Tibial nerve (tissue), 4 donors: Measurements from ENCODE around the gene UBE2N. TPM values are rescaled to one million over a fixed set of nuclear protein-coding genes. Genes with fewer than 3 reads are reported as not detected.

Experiments
- DNase-seq, 2 donors: peaks; one replicate each; pipeline ENCODE4 v3.0.0-alpha.2; 2019; ENCODE audit warnings: low spot score in 2 of 2
- H3K27ac ChIP-seq, 4 donors: fragments of 200-600 bp; sonication (generic) in 3 of 4; one replicate each; pipeline ENCODE4 v1.5.1; 2017 to 2019; ENCODE audit warnings: mild to moderate bottlenecking in 1 of 4
- H3K27me3 ChIP-seq, 2 donors: fragments of 200-600 bp; sonication (generic) in 1 of 2; one replicate each; pipeline versions ENCODE4 v1.5.1 to v1.6.0; 2017 to 2019
- H3K36me3 ChIP-seq, 3 donors: fragments of 200-600 bp; sonication (generic); one replicate each; pipeline ENCODE4 v1.5.1; 2018 to 2019
- H3K4me1 ChIP-seq, 4 donors: fragments of 200-600 bp; sonication (generic) in 3 of 4; one replicate each; pipeline ENCODE4 v1.5.1; 2017 to 2019
- H3K4me3 ChIP-seq, 4 donors: fragments of 200-600 bp; sonication (generic) in 3 of 4; one replicate each; pipeline ENCODE4 v1.5.1; 2017 to 2019; ENCODE audit warnings: mild to moderate bottlenecking in 1 of 4, moderate library complexity in 1 of 4
- H3K9me3 ChIP-seq, 4 donors: fragments of 200-600 bp; sonication (generic) in 3 of 4; one replicate each; pipeline ENCODE4 v1.5.1; 2017 to 2019
- CTCF ChIP-seq, 5 experiments: fragments of 200-600 bp in 3 of 5; fragments of 450-650 bp in 2 of 5; sonication (generic) in 3 of 5; IDR thresholded peaks; one replicate each; pipeline ENCODE4 v1.5.1; 2016 to 2019; ENCODE audit warnings: antibody characterized with exemption in 5 of 5, mild to moderate bottlenecking in 3 of 5, moderate library complexity in 2 of 5
- EP300 ChIP-seq, 2 donors: sonication (generic); formaldehyde crosslinking; IDR thresholded peaks; one replicate each; pipeline ENCODE4 v1.6.1; 2017; ENCODE audit warnings: antibody characterized with exemption in 2 of 2, mild to moderate bottlenecking in 1 of 2
- POLR2A ChIP-seq, 2 donors: fragments of 450-650 bp; IDR thresholded peaks; one replicate each; pipeline ENCODE4 v1.6.1; 2017; ENCODE audit warnings: antibody characterized with exemption in 2 of 2, mild to moderate bottlenecking in 2 of 2, moderate library complexity in 2 of 2
- WGBS, 2 donors: methylation state at CpG; one replicate each; pipeline ENCODE4 v1.1.5; 2018; 5-methylcytosine and 5-hydroxymethylcytosine counted together
- total RNA-seq, 4 donors: library from RNA; depleted of rRNA; stranded (reverse); fragments of >200 nt; gene quantifications; one replicate each; pipeline ENCODE4 v1.1.0, GENCODE V29; 2016

Gene UBE2N
- total RNA-seq, 4 donors from 2014 or later: 20.8 to 31.0 (median 29.4) TPM

DNA sequence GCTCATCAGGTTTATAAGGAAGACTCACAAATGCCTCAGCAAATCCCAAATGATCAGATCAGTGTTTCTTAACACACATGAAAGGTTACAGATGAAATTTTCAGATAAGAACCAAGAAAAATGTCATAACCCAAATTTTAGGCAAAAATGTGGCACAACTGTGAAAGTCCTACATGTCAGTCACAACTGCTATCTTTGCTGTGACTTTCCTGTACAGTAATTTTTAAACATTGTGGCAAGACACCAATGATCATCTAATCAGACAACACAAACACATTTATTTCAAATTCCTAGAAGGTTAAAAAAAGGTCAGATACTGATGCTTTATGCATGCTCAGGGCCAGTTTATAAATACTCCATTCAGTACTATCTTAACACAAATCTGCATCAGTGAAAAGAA, 32.9 kb downstream of the UBE2N start:
- no peaks in the 10 kb centered on the region for H3K27me3 ChIP-seq
- no peak overlapping the region for H3K4me3 ChIP-seq
- H3K9me3 ChIP-seq: no peaks in the 10 kb centered on the region
- no peak overlapping the region for H3K27ac ChIP-seq
- TF ChIP-seq EP300 (IDR thresholded peaks at IDR 0.05): no peak
- no peak for TF ChIP-seq CTCF (IDR thresholded peaks at IDR 0.05)
- H3K4me1 ChIP-seq: peaks cover 0 to 42% (median 0%) of the 10 kb centered on the region in 4 donors
- no peak for DNase-seq
- H3K36me3 ChIP-seq: peaks cover 0 to 25% (median 0%) of the 10 kb centered on the region in 3 donors

GRCh38 chr12:93407963-93408283, 33.8 kb downstream of the UBE2N start:
- peaks cover 0 to 34% (median 0%) of the 10 kb centered on the region in 3 donors for H3K36me3 ChIP-seq
- no peak for TF ChIP-seq EP300 (IDR thresholded peaks at IDR 0.05)
- TF ChIP-seq CTCF (IDR thresholded peaks at IDR 0.05): no peak
- no peak for TF ChIP-seq POLR2A (IDR thresholded peaks at IDR 0.05)
- no peak overlapping the region for H3K27ac ChIP-seq
- H3K4me3 ChIP-seq: no peak overlapping the region
- H3K4me1 ChIP-seq: peaks cover 0 to 35% (median 0%) of the 10 kb centered on the region in 4 donors
- no peak for DNase-seq
- H3K27me3 ChIP-seq: no peaks in the 10 kb centered on the region
- 85 to 88% methylated on average over 2 of the region's 2 CpGs for WGBS, 2 donors
- no peaks in the 10 kb centered on the region for H3K9me3 ChIP-seq

DNA sequence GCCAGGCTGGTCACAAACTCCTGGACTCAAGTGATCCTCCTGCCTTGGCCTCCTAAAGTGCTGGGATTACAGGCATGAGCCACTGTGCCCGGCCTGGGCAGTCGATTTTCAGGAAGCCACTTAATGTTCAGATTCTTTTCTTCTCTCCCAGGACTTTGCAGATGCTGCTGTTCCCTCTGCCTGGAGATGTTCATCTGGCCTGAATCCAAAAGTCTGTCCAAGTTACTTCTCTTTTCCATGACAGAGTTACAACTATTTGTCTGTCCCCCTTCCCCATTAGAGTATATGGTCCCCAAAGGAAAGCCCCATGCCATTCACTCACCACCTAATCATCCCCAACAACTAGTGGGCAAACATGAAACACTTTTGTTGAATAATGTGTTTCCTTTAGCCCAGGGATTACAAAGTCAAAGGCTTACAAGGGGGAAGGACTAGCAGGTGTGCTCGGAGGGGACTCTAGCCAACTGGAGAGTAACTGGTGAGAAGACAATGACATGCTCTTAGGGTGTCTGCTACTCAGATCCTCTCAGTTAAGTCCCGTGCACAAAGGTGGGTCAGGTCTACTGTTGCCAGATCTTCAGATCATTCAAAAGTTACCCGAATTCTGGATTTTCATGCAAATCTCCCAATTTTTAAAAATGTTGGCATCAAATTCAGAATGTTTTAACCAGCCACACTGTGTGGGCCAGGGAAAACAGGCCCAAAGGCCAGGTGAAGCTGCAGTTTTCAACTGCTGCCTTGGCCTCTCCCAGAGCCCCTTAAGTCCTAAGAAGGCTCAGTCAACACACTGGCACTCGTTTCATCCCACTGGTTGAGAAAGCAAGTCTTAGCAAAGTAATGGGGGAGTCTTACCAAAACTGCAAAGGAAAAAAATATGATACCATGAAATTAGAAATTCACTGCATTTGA, 34.4 kb downstream of the UBE2N start:
- peaks cover 0 to 35% (median 0%) of the 10 kb centered on the region in 4 donors for H3K4me1 ChIP-seq
- H3K4me3 ChIP-seq: no peak overlapping the region
- H3K27me3 ChIP-seq: no peaks in the 10 kb centered on the region
- TF ChIP-seq EP300 (IDR thresholded peaks at IDR 0.05): no peak
- TF ChIP-seq POLR2A (IDR thresholded peaks at IDR 0.05): no peak
- DNase-seq: no peak
- H3K9me3 ChIP-seq: no peaks in the 10 kb centered on the region
- WGBS, 2 donors: 74 to 86% methylated on average over 6 of the region's 6 CpGs
- H3K27ac ChIP-seq: no peak overlapping the region
- H3K36me3 ChIP-seq: peaks cover 0 to 40% (median 0%) of the 10 kb centered on the region in 3 donors

GRCh38 chr12:93404961-93405849, 36.5 kb downstream of the UBE2N start:
- H3K4me3 ChIP-seq: no peak overlapping the region
- DNase-seq: no peak
- H3K36me3 ChIP-seq: peaks cover 0 to 35% (median 0%) of the 10 kb centered on the region in 3 donors
- H3K27ac ChIP-seq: peak overlapping the region in 2 of 4 donors; percentile 46 to 60
- WGBS, 2 donors: 80 to 82% methylated on average over 6 of the region's 6 CpGs
- H3K9me3 ChIP-seq: no peaks in the 10 kb centered on the region
- H3K27me3 ChIP-seq: no peaks in the 10 kb centered on the region
- no peak for TF ChIP-seq CTCF (IDR thresholded peaks at IDR 0.05)
- TF ChIP-seq EP300 (IDR thresholded peaks at IDR 0.05): no peak
- TF ChIP-seq POLR2A (IDR thresholded peaks at IDR 0.05): no peak
- H3K4me1 ChIP-seq: peaks cover 0 to 22% (median 0%) of the 10 kb centered on the region in 4 donors

GRCh38 chr12:93403988-93404803, 37.6 kb downstream of the UBE2N start:
- no peak for TF ChIP-seq EP300 (IDR thresholded peaks at IDR 0.05)
- TF ChIP-seq POLR2A (IDR thresholded peaks at IDR 0.05): no peak
- TF ChIP-seq CTCF (IDR thresholded peaks at IDR 0.05): no peak
- Histone ChIP-seq H3K9me3 (no peaks in the 10 kb centered on the region), H3K4me1 (peaks cover 0 to 15% (median 0%) of the 10 kb centered on the region in 4 donors), H3K4me3 (no peak overlapping the region), H3K27ac (peak overlapping the region in 2 of 4 donors; percentile 46 to 60), H3K36me3 (peaks cover 0 to 27% (median 0%) of the 10 kb centered on the region in 3 donors), H3K27me3 (no peaks in the 10 kb centered on the region)
- no peak for DNase-seq
- 73 to 78% methylated on average over 7 of the region's 7 CpGs for WGBS, 2 donors
